Measurements from ENCODE around the gene SCT.

GRCh38 chr11:660281-660680 is 33.3 kb upstream of the SCT start:
- TF ChIP-seq CTCF (IDR thresholded peaks at IDR 0.05; ENCODE audit: poor library complexity, severe bottlenecking), result no peak
- no peak for TF ChIP-seq RAD21 (conservative IDR thresholded peaks at IDR 0.05)
- TF ChIP-seq EZH2 (IDR thresholded peaks at IDR 0.05; ENCODE audit: borderline replicate concordance, insufficient read depth, low read length, poor library complexity, severe bottlenecking), result no peak
- no peak for TF ChIP-seq EP300 (conservative IDR thresholded peaks at IDR 0.05; ENCODE audit: poor library complexity, severe bottlenecking)
- TF ChIP-seq POLR2AphosphoS5 (IDR thresholded peaks at IDR 0.05), result no peak

All from neural cell (in vitro differentiated cells).